Mesodermal cell (in vitro differentiated cells): ENCODE measurements around the gene EDDM3A.
"Not testable (repeated sequence)": the region's sequence is repeated elsewhere in the genome, so short reads cannot be mapped to it uniquely, and the experiment has no call there.

Source experiments
- H3K27ac ChIP-seq: 2 replicates; pipeline ENCODE4 v1.7.0; 2013; ENCODE audit warnings: mild to moderate bottlenecking, low read depth, low read length, moderate library complexity; ENCODE audit not compliant: severe bottlenecking
- H3K36me3 ChIP-seq: 2 replicates; pipeline ENCODE4 v1.7.1; 2013; ENCODE audit warnings: mild to moderate bottlenecking, low read length, moderate library complexity; ENCODE audit not compliant: control insufficient read depth, insufficient read depth
- H3K4me1 ChIP-seq: one replicate; pipeline ENCODE4 v1.7.1; 2013; ENCODE audit warnings: mild to moderate bottlenecking, low read length; ENCODE audit not compliant: insufficient read depth, control insufficient read depth, poor library complexity, severe bottlenecking
- H3K4me3 ChIP-seq: 2 replicates; pipeline ENCODE4 v1.7.0; 2013; ENCODE audit warnings: low read length, control low read depth, mild to moderate bottlenecking; ENCODE audit not compliant: insufficient read depth, poor library complexity, severe bottlenecking; ENCODE audit errors: extremely low read depth
- H3K9me3 ChIP-seq: 2 replicates; pipeline ENCODE4 v1.7.1; 2013; ENCODE audit warnings: mild to moderate bottlenecking, low read length, moderate library complexity; ENCODE audit not compliant: control insufficient read depth
- WGBS, 2 experiments: methylation state at CpG; one replicate each; pipeline ENCODE4 v1.1.5; 2013; ENCODE audit warnings: missing lambda C conversion rate in 2 of 2; ENCODE audit not compliant: insufficient coverage in 2 of 2; 5-methylcytosine and 5-hydroxymethylcytosine counted together

Gene EDDM3A

GRCh38 chr14:20732979-20733635 lies 12.6 kb upstream of the EDDM3A start:
- no peak overlapping the region for H3K4me3 ChIP-seq
- 65 to 80% methylated on average over 4 to 6 of the region's 6 CpGs for WGBS, 2 experiments
- H3K4me1 ChIP-seq, result no peaks in the 10 kb centered on the region
- no peaks in the 10 kb centered on the region for H3K36me3 ChIP-seq
- H3K27ac ChIP-seq, result peak overlapping the region; percentile 2
- H3K9me3 ChIP-seq, result no peaks in the 10 kb centered on the region

GRCh38 chr14:20733684-20734429 lies 11.8 kb upstream of the EDDM3A start:
- Histone ChIP-seq H3K9me3 (no peaks in the 10 kb centered on the region), H3K27ac (no peak overlapping the region), H3K4me3 (no peak overlapping the region), H3K36me3 (no peaks in the 10 kb centered on the region), H3K4me1 (no peaks in the 10 kb centered on the region)
- WGBS, 2 experiments, result 78 to 92% methylated on average over 3 to 5 of the region's 6 CpGs

- Histone ChIP-seq H3K9me3 (no peaks in the 10 kb centered on the region), H3K36me3 (no peaks in the 10 kb centered on the region), H3K27ac (no peak overlapping the region), H3K4me1 (no peaks in the 10 kb centered on the region), H3K4me3 (no peak overlapping the region)
- WGBS, 2 experiments, result 65 to 88% methylated on average over 1 to 4 of the region's 4 CpGs
These were observed 11.3 kb upstream of the EDDM3A start for GRCh38 chr14:20734430-20734806.

GRCh38 chr14:20738292-20738691 lies 7.4 kb upstream of the EDDM3A start:
- H3K9me3 ChIP-seq, H3K4me1 ChIP-seq, H3K27ac ChIP-seq, H3K36me3 ChIP-seq, H3K4me3 ChIP-seq: not testable (repeated sequence)
- 97 to 100% methylated on average over 3 to 5 of the region's 7 CpGs for WGBS, 2 experiments

GRCh38 chr14:20742132-20742531 lies 3.6 kb upstream of the EDDM3A start:
- no peaks in the 10 kb centered on the region for H3K4me1 ChIP-seq
- H3K4me3 ChIP-seq, result no peak overlapping the region
- H3K27ac ChIP-seq, result no peak overlapping the region
- no peaks in the 10 kb centered on the region for H3K36me3 ChIP-seq
- WGBS, 2 experiments, result 100% methylated on average over 2 of the region's 4 CpGs; no CpG with 5 or more reads in 1 of the 2 experiments
- H3K9me3 ChIP-seq, result no peaks in the 10 kb centered on the region

GRCh38 chr14:20743556-20743955 lies 2.1 kb upstream of the EDDM3A start:
- 100% methylated on average over 1 of the region's 2 CpGs for WGBS, 2 experiments
- no peaks in the 10 kb centered on the region for H3K9me3 ChIP-seq
- H3K36me3 ChIP-seq, result no peaks in the 10 kb centered on the region
- H3K27ac ChIP-seq, result no peak overlapping the region
- no peak overlapping the region for H3K4me3 ChIP-seq
- no peaks in the 10 kb centered on the region for H3K4me1 ChIP-seq

GRCh38 chr14:20746566-20746965 lies 879 bp downstream of the EDDM3A start:
- Histone ChIP-seq H3K9me3 (no peaks in the 10 kb centered on the region), H3K4me3 (no peak overlapping the region), H3K27ac (no peak overlapping the region), H3K4me1 (no peaks in the 10 kb centered on the region), H3K36me3 (no peaks in the 10 kb centered on the region)
- 86 to 100% methylated on average over 1 of the region's 3 CpGs for WGBS, 2 experiments

GRCh38 chr14:20748439-20748838 lies 2.8 kb downstream of the EDDM3A start:
- Histone ChIP-seq H3K9me3 (peaks cover 17% of the 10 kb centered on the region), H3K36me3 (no peaks in the 10 kb centered on the region), H3K4me3 (no peak overlapping the region), H3K4me1 (no peaks in the 10 kb centered on the region), H3K27ac (no peak overlapping the region)
- 100% methylated on average over 2 of the region's 2 CpGs for WGBS, 2 experiments

GRCh38 chr14:20750194-20750593 lies 4.5 kb downstream of the EDDM3A start:
- no peaks in the 10 kb centered on the region for H3K36me3 ChIP-seq
- H3K4me1 ChIP-seq, result no peaks in the 10 kb centered on the region
- no CpG with 5 or more reads among the region's 1 CpG for WGBS, 2 experiments
- H3K9me3 ChIP-seq, result peaks cover 20% of the 10 kb centered on the region
- no peak overlapping the region for H3K27ac ChIP-seq
- H3K4me3 ChIP-seq, result no peak overlapping the region

GRCh38 chr14:20751963-20752562 lies 6.4 kb downstream of the EDDM3A start:
- peaks cover 20% of the 10 kb centered on the region for H3K9me3 ChIP-seq
- 94 to 96% methylated on average over 3 to 5 of the region's 5 CpGs for WGBS, 2 experiments
- no peaks in the 10 kb centered on the region for H3K4me1 ChIP-seq
- no peak overlapping the region for H3K4me3 ChIP-seq
- no peaks in the 10 kb centered on the region for H3K36me3 ChIP-seq
- H3K27ac ChIP-seq, result no peak overlapping the region

- Histone ChIP-seq H3K4me1 (no peaks in the 10 kb centered on the region), H3K27ac (no peak overlapping the region), H3K9me3 (peaks cover 20% of the 10 kb centered on the region), H3K36me3 (no peaks in the 10 kb centered on the region), H3K4me3 (no peak overlapping the region)
- WGBS, 2 experiments, result 69 to 100% methylated on average over 1 of the region's 2 CpGs
These were observed 8.6 kb downstream of the EDDM3A start for GRCh38 chr14:20754308-20754707.
